ENCODE measurements around the gene EXOC4. TPM values are rescaled to one million over a fixed set of nuclear protein-coding genes. Genes with fewer than 3 reads are reported as not detected.

EXOC4 gene
- total RNA-seq, 1 experiment from 2014 or later: 75.8 TPM

GRCh38 chr7:133479456-133480065 is 226.7 kb downstream of the EXOC4 start:
- H4K5ac ChIP-seq (ENCODE audit: insufficient read length, low read depth, low read length): no peak overlapping the region

More at GRCh38 chr7:133479456-133480065, 226.7 kb downstream of the EXOC4 start:
- no peaks in the 10 kb centered on the region for H3K9me3 Mint-ChIP-seq
- H3K4me1 ChIP-seq (ENCODE audit: insufficient read depth, low read length): no peaks in the 10 kb centered on the region
- H3K79me1 ChIP-seq (ENCODE audit: insufficient read depth, low read depth, low read length, poor library complexity, severe bottlenecking): no peaks in the 10 kb centered on the region
- no peak overlapping the region for H2BK15ac ChIP-seq (ENCODE audit: low read depth, low read length)
- H3T11ph ChIP-seq (ENCODE audit: low read length): no peak overlapping the region
- no peak overlapping the region for H4K91ac ChIP-seq (ENCODE audit: insufficient read length, low read depth, low read length)
- no peak overlapping the region for H3K18ac ChIP-seq (ENCODE audit: insufficient read length, low read depth, low read length)
- H2BK120ac ChIP-seq (ENCODE audit: low read depth, low read length, poor library complexity, severe bottlenecking): no peak overlapping the region
- no peaks in the 10 kb centered on the region for H3K4me1 Mint-ChIP-seq
- no peak overlapping the region for H3K23ac ChIP-seq (ENCODE audit: insufficient read length, low read depth, low read length)
- H3K4me3 Mint-ChIP-seq: no peak overlapping the region
- H3K9ac ChIP-seq (ENCODE audit: extremely low read depth, insufficient read length, low read length): no peak overlapping the region
- no peaks in the 10 kb centered on the region for H4K20me1 ChIP-seq (ENCODE audit: control insufficient read depth, insufficient read depth, insufficient read length)
- TF ChIP-seq CTCF (conservative IDR thresholded peaks at IDR 0.05): no peak
- no peak overlapping the region for H2BK20ac ChIP-seq (ENCODE audit: low read depth, low read length, poor library complexity, severe bottlenecking)
- no peak overlapping the region for H3K56ac ChIP-seq (ENCODE audit: insufficient read length, low read depth, low read length)
- no peak overlapping the region for H3K14ac ChIP-seq (ENCODE audit: insufficient read depth, low read length)
- no peak overlapping the region for H2BK5ac ChIP-seq (ENCODE audit: insufficient read length, low read length)
- H3K27ac ChIP-seq (ENCODE audit: insufficient read length, low read depth, low read length): no peak overlapping the region
- DNase-seq: no peak
- no peak overlapping the region for H3K4ac ChIP-seq (ENCODE audit: low read depth, low read length)
- WGBS (ENCODE audit: extremely low coverage, insufficient read length, low lambda C conversion rate): no CpG with 5 or more reads among the region's 10 CpGs
- no peaks in the 10 kb centered on the region for H3K36me3 Mint-ChIP-seq (ENCODE audit: insufficient read depth in 1 of 3, low read depth in 3 of 3)
- H2AFZ ChIP-seq (ENCODE audit: low read length): no peak overlapping the region
- H2BK12ac ChIP-seq (ENCODE audit: insufficient read length, low read depth, low read length): no peak overlapping the region
- no peak overlapping the region for H4K8ac ChIP-seq (replicated peaks; ENCODE audit: insufficient read length, low read depth, low read length)
- no peaks in the 10 kb centered on the region for H3K27me3 Mint-ChIP-seq (ENCODE audit: low read depth)
- H3K79me2 ChIP-seq (ENCODE audit: insufficient read depth, low read length): no peaks in the 10 kb centered on the region
- H3K9me3 ChIP-seq (ENCODE audit: control insufficient read depth, low read depth, low read length): no peaks in the 10 kb centered on the region
- H3K23me2 ChIP-seq (ENCODE audit: insufficient read length, low read depth, low read length, poor library complexity, severe bottlenecking): no peaks in the 10 kb centered on the region
- H3K27ac Mint-ChIP-seq: peak overlapping the region in 1 of 3 experiments; percentile 22; a peak in 1 of 7 replicates
- no peak overlapping the region for H2AK5ac ChIP-seq (ENCODE audit: insufficient read length, low read length)
- H3K4me2 ChIP-seq (ENCODE audit: insufficient read depth, insufficient read length, low read length): no peak overlapping the region
- H3K27me3 ChIP-seq (ENCODE audit: insufficient read depth, low read length): no peaks in the 10 kb centered on the region
